K562 (cell line): ENCODE results near the gene ZNF571. TPM values are rescaled to one million over a fixed set of nuclear protein-coding genes. Genes with fewer than 3 reads are reported as not detected.

Experiments used
- ATF1 ChIP-seq, 2 experiments: fragments of 450-650 bp in 1 of 2; IDR thresholded peaks; 2 replicates each; pipeline ENCODE4 v1.6.1; 2016; ENCODE audit warnings: missing compliant biosample characterization in 1 of 2, missing genetic modification characterization in 1 of 2
- ATF3 ChIP-seq, 2 experiments: fragments of 450-650 bp in 1 of 2; sonication (generic) in 1 of 2; formaldehyde crosslinking in 1 of 2; IDR thresholded peaks in 1 of 2; conservative IDR thresholded peaks in 1 of 2; 2 replicates each; pipeline versions ENCODE4 v1.6.1 to v1.8.1; 2016 to 2023; ENCODE audit warnings: mild to moderate bottlenecking in 2 of 2, moderate library complexity in 2 of 2, inconsistent platforms in 1 of 2, missing genetic modification reagents in 1 of 2
- BRD4 ChIP-seq: fragments of 200-600 bp; sonication (generic); IDR thresholded peaks from 2 replicates; pipeline ENCODE4 v1.6.1; 2017; ENCODE audit warnings: inconsistent platforms
- CBX1 ChIP-seq: sonication (generic); IDR thresholded peaks from 2 replicates; pipeline ENCODE4 v1.6.1; 2016; ENCODE audit warnings: antibody characterized with exemption, low read depth, mild to moderate bottlenecking
- CREB1 ChIP-seq, 2 experiments: sonication (generic) in 1 of 2; formaldehyde crosslinking in 1 of 2; IDR thresholded peaks; 2 replicates each; pipeline versions ENCODE4 v1.6.1 to v1.8.0; 2012 to 2022; ENCODE audit warnings: inconsistent platforms in 1 of 2, mild to moderate bottlenecking in 1 of 2, missing genetic modification reagents in 1 of 2, moderate library complexity in 1 of 2
- EZH2 ChIP-seq: IDR thresholded peaks from 2 replicates; pipeline ENCODE4 v1.6.1; 2012; ENCODE audit warnings: low read depth, mild to moderate bottlenecking, inconsistent platforms, low read length, borderline replicate concordance
- FOXA3 ChIP-seq, 2 experiments: fragments of 450-650 bp in 1 of 2; sonication (generic) in 1 of 2; formaldehyde crosslinking; IDR thresholded peaks in 1 of 2; conservative IDR thresholded peaks in 1 of 2; 2 replicates each; pipeline versions ENCODE4 v1.4.0 to v1.8.0; 2020 to 2022; ENCODE audit warnings: mild to moderate bottlenecking in 2 of 2, missing genetic modification reagents in 1 of 2
- KLF16 ChIP-seq: IDR thresholded peaks from 2 replicates; pipeline ENCODE4 v1.6.1; 2016; ENCODE audit warnings: antibody characterized with exemption
- MTA3 ChIP-seq: fragments of 450-650 bp; formaldehyde crosslinking; IDR thresholded peaks from 2 replicates; pipeline ENCODE4 v1.6.1; 2017; ENCODE audit warnings: mild to moderate bottlenecking, borderline replicate concordance
- SAFB2 ChIP-seq: fragments of 200-400 bp; formaldehyde crosslinking; IDR thresholded peaks from 2 replicates; pipeline ENCODE4 v1.6.1; 2018; ENCODE audit warnings: borderline replicate concordance, low read length, low read depth, moderate library complexity; ENCODE audit not compliant: severe bottlenecking
- SMAD2 ChIP-seq: fragments of 150-350 bp; IDR thresholded peaks from 2 replicates; pipeline ENCODE4 v1.6.1; 2014; ENCODE audit warnings: low read depth, mild to moderate bottlenecking, low read length
- SMARCE1 ChIP-seq: fragments of 450-650 bp; IDR thresholded peaks from 2 replicates; pipeline ENCODE4 v1.7.1; 2016; ENCODE audit warnings: mild to moderate bottlenecking
- ZNF143 ChIP-seq: sonication (generic); formaldehyde crosslinking; IDR thresholded peaks from 2 replicates; pipeline ENCODE4 v1.9.0; 2022; ENCODE audit warnings: mild to moderate bottlenecking, missing genetic modification reagents
- ZNF184 ChIP-seq: sonication (generic); formaldehyde crosslinking; IDR thresholded peaks from 2 replicates; pipeline ENCODE4 v1.5.0; 2020; ENCODE audit warnings: missing genetic modification reagents
- ZNF280A ChIP-seq: fragments of 450-650 bp; IDR thresholded peaks from 2 replicates; pipeline ENCODE4 v1.6.1; 2018; ENCODE audit warnings: mild to moderate bottlenecking, low read depth; ENCODE audit not compliant: partially characterized antibody
- ZNF3 ChIP-seq: fragments of 250-450 bp; sonication (Bioruptor Pico); IDR thresholded peaks from 2 replicates; pipeline ENCODE4 v1.5.0; 2021; ENCODE audit warnings: mild to moderate bottlenecking, moderate library complexity
- ZNF707 ChIP-seq: fragments of 250-450 bp; sonication (Bioruptor Pico); conservative IDR thresholded peaks from 2 replicates; pipeline ENCODE4 v1.8.0; 2022; ENCODE audit warnings: inconsistent platforms, mild to moderate bottlenecking, moderate library complexity
- polyA plus RNA-seq, 8 experiments: library from polyadenylated mRNA; depleted of rRNA in 4 of 8; stranded (reverse) in 5 of 8; unstranded in 3 of 8; fragments of >200 nt; fragmentation: Nextera tagmentation in 2 of 8; fragmentation: Illumina TruSeq in 1 of 8; extraction: Ambion mirVana in 2 of 8; extraction: Trizol in 1 of 8; gene quantifications; 2 replicates each; pipeline versions ENCODE4 v1.2.1 to v1.2.3, GENCODE V29; 2011 to 2014; ENCODE audit warnings: inconsistent platforms in 1 of 8, missing spikeins in 1 of 8
- total RNA-seq, 7 experiments: library from RNA; depleted of rRNA in 6 of 7; stranded (reverse); fragments of >200 nt in 6 of 7; fragmentation: Illumina TruSeq in 2 of 7; extraction: Trizol in 2 of 7; gene quantifications; 2 replicates each; pipeline versions ENCODE4 v1.2.1 to v1.2.3, GENCODE V29; 2011 to 2021; ENCODE audit warnings: low replicate concordance in 1 of 7

The ZNF571 gene
- total and polyA plus RNA-seq, 9 of the 15 experiments (the other 6 are each of a cell fraction or from before 2014, with no cell fraction given): 0.82 to 3.9 (median 2.0) TPM

GRCh38 chr19:37594982-37595382 is 390 bp upstream of the ZNF571 start (continued):
- TF ChIP-seq CBX1 (0 out of 2 replicates have a peak, but pooled peaks have one; percentile 1), SMAD2 (no peak), CREB1 (IDR thresholded peaks at IDR 0.05) (no peak), CREB1 (CRISPR knock-in tag; IDR thresholded peaks at IDR 0.05) (no peak; the same call in 1 of the 2 replicates), ATF3 (IDR thresholded peaks at IDR 0.05) (no peak), ATF3 (CRISPR knock-in tag; conservative IDR thresholded peaks at IDR 0.05) (no peak), ZNF184 (CRISPR knock-in tag) (no peak), KLF16 (no peak), BRD4 (no peak), SMARCE1 (peak; percentile 14; the same call in 1 of the 2 replicates), FOXA3 (CRISPR knock-in tag; conservative IDR thresholded peaks at IDR 0.05 in 1 of 2, IDR thresholded peaks at IDR 0.05 in 1 of 2) (no peak), EZH2 (no peak), ZNF143 (no peak), SAFB2 (no peak), ATF1 (CRISPR knock-in tag; IDR thresholded peaks at IDR 0.05) (no peak), ATF1 (tag; IDR thresholded peaks at IDR 0.05) (peak; percentile 88), ZNF3 (CRISPR knock-in tag) (no peak), ZNF280A (no peak), ZNF707 (CRISPR knock-in tag) (no peak), MTA3 (0 out of 2 replicates have a peak, but pooled peaks have one; percentile 10)
